Right forelimb (tissue), 1 donor: ENCODE measurements around the gene LRBA.
"Not testable (repeated sequence)": the region's sequence is repeated elsewhere in the genome, so short reads cannot be mapped to it uniquely, and the experiment has no call there.

Source experiments
- DNase-seq: peaks from one replicate; pipeline ENCODE4 v3.0.0-alpha.2; 2018

LRBA gene

DNA sequence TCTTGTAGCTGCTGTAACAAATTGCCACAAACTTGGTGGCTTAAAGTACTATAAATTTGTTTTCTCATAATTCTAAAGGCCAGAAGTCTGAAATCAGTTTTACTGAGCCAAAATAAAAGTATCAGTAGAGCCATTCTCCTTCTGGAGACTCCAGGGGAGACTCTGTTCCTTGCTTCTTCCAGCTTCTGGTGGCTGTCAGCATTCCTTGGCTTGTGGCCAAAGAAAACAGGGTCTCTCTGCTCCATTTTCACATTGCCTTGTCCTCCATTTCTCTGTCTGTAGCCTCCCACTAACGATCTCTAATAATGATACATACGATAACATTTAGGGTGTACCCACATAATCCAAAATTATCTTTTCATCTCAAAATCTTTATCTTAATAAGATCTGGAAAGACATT is 232.8 kb downstream of the LRBA start:
- DNase-seq, result no peak

DNA sequence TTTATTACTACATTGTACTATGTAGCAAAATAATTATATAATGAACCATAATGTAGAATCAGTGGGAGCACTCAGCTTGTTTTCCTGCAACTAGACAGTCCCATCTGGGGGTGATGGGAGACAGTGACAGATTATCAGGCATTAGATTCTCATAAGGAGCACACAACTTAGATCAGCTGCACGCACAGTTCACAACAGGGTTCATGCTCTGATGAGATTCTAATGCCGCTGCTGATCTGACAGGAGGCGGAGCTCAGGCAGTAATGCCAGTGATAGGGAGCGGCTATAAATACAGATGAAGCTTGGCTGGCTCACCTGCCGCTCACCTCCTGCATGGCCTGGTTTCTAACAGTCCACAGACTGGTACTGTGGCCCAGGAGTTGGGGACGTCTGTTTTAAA is 233.9 kb downstream of the LRBA start:
- DNase-seq, result no peak

DNA sequence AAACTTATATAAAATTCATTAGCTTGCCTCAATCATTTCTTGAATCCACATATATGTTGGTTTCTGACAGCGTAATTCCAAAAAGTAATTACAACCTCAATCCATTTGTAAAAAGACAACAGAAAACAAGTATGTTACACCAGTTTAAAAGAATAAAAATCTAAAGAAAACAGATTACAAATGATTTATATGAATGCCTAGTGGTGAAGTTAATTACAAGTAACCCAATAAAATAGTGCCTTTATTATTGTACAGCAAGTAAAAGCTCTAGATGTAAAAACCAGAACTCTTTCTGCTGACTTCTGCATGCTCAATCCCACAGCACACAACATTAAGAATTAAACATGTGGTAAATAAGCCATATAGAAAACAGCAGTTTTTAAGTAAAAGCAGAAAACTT is 235.4 kb downstream of the LRBA start:
- no peak for DNase-seq

DNA sequence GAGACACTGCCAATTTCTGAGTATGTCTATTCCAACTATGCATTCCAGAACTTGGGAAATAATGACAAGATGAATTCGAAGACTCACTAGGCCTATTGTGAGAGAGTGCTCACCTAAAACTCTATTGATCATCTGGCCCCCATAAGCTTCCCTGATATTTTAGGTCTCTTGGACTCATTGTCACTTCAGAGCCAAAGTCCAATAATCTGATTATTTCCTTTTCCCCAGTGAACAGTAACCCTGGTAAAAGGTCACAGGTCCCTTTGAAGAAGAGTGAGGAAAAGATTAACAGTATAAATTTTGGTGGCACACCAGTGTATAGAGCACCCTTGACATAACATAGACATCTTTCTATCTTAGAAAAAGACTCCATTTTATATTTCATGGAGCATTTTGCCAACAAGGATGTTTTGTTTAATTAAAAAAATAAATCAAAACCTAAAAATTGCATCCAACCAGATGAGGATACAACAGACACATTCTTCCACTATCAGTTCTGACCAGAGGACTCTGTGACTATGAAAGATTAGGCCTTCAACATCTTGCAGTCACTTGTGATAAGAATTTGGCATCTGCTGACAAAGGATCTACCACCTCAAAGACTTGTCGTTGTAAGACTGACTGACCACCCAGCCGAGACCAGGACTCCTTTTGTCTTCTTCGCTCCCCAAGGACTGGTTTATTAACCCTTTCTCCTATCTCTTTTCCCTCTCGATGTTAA is 241.2 kb downstream of the LRBA start:
- DNase-seq, result no peak

DNA sequence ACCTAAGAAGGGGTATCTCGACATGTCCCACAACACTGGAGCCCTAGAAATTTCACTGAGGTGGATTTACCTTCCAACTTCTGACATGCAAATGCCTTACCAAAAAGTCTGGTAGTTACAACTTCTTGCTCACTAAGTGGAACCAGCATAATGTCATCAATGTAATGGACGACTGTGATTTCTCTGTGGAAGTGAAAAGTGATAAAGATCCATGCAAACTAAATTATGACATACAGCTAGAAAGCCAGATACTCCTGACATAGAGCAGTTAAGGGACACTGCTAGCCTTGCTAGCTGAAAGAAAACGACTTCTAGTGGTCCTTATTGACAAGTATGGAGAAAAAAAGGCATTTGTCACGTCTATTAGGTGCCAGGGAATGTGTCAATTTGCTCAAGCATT is 242.1 kb downstream of the LRBA start:
- DNase-seq, result no peak

DNA sequence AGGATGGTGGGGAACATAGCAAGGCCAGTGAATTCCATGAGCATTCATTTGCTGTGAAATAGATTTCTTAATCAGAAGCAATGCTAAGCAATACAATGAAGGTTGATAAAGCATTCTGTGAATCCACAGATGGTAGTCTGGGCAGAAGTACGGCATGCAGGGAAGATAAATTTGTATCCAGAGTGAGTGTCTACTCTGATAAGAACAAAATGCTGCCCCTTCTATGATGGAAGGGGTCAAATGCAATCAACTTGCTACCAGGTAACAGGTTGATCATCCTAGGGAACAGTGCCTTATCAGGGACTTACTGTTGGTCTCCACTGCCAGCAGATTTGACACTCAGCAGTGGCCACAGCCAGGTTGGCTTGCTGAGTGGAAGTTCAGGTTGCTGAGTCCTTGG is 243.7 kb downstream of the LRBA start:
- no peak for DNase-seq

DNA sequence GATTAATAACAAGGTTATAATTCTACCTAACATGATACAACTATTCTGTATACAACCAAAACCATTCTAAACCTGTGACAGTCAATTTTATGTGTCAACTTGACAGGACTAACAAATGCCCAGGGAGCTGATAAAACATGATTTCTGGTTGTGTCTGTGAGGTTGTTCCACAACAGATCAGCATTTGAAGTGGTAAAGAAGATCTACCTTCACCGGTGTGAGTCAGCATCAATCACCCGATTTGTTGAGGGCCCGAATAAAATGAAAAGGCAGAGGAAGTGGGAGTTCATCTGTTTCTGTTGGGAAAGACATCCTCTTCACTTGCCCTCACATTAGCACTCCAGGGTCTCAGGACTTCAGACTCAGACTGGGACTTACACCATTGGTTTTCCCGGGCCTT is 245.2 kb downstream of the LRBA start:
- no peak for DNase-seq

DNA sequence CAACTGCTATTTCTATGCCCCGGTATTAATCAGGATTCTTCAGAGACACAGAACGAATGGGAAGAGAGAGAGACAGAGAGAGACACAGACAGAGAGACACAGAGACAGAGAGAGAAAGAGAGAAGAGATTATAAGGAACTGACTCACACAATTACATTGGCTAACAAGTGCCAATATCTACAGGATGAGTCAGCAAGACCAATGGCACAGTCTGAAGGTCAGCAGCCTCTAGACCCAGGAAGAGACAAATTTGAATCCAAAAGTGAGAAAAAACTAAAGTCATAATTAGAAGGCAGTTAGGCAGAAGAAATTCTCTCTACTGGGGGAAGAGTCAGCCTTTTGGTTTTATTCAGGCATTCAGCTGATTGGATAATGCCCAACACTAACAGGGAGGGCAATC is 245.8 kb downstream of the LRBA start:
- no peak for DNase-seq

DNA sequence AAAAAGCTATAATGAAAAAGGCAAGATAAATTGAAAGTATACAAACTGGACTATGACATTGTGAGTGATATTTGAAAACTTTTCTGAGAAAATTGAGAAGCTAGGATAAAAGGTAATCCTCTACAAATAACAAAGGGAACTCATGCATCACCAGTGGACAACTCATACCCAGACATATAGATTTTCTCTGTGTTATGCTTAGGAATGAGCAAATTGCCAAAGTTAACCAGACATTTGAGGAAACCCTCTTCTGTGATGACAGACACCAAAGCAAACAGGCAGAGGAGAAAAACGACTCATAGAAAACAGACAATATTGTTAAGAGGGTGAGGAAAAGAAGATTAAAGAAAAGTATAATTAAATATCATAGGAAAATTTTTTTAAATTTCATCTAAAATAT is 246.6 kb downstream of the LRBA start:
- DNase-seq, result no peak

DNA sequence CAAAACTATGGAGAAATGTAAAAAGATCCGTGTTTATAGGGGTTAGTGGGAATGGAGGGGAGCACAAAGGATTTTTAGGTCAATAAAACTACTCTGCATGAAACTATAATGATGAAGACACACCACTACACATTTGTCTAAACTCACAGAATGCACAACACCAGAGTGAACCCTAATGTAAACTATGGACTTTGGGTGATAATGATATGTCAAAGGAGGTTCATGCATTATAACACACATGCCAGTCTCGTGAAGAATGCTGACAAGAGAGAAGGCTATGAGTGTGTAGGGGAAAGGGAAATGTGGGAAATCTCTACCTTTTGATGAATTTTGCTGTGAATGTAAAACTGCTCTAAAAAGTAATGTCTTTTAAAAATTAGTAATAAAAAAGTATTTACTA is 249.9 kb downstream of the LRBA start:
- no peak for DNase-seq

DNA sequence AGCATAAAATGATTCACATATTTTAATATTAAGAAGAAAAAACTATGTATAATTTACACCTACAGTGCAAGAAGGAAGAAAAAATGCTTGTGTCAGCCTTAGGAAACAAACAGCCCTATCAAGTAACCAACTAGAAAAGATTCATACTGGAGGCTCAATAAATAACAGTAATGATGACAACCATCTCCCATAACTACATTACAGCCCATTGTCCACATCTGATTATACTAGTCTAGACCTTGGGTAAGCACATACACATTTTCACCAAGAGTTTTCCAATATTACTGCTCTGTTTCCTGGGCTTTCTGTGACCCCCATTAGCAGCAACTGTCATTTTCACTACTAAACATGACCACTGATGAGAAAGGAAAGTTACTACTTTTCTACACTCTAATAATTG is 263.4 kb downstream of the LRBA start:
- no peak for DNase-seq

DNA sequence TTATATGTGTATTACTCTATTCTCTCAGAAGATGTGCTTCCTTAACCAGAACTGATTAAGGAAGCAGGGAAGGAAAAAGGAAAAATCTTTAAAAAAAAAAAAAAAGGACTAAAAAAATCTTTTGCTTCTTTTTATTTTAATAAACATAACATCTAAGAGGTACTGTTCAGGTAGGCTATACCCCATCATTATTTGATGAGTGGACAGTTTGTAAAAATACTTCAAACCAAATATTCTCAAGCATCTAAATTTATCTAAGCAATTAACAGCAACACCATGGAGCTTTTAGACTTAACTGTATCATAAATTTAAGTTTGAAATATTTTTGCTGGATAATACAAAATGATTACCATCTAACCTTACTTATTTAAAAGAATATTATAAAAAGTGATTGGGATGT is 264.3 kb downstream of the LRBA start:
- no peak for DNase-seq

DNA sequence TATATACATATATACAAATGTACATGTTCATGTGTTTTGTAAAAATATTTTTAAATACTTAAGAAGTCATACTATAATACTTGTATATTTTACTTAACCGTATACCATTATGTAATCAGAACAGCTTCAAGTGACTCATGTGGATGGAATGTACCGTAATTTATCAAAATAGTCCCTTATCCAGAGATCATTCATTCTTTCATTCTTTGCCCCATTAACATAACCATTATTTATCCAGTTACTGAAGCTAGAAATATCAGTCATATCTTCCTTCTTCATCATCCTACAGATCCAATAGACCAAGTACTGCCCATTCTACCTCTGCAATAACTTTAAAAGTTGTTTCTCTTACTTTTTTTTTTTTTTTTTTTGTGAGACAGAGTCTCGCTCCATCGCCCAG is 268.9 kb downstream of the LRBA start:
- DNase-seq, result no peak

DNA sequence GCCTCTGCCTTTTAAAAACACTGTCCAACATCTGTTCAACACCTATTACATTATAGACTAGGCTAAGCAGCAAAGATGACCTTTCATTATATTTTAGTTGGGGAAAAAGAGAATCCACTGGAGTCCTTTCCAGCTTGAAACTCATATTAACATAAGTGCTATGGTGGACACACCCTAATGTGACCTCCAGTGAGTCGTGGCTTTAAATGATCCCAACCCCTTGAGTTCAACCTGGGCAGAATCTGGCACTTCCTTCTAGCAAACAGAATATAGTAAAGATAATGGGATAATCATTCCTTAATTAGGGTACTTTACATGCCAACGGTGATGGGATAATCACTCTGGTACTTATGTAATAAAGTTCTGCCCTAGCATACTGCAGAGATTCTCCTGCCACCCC is 270.5 kb downstream of the LRBA start:
- no peak for DNase-seq

DNA sequence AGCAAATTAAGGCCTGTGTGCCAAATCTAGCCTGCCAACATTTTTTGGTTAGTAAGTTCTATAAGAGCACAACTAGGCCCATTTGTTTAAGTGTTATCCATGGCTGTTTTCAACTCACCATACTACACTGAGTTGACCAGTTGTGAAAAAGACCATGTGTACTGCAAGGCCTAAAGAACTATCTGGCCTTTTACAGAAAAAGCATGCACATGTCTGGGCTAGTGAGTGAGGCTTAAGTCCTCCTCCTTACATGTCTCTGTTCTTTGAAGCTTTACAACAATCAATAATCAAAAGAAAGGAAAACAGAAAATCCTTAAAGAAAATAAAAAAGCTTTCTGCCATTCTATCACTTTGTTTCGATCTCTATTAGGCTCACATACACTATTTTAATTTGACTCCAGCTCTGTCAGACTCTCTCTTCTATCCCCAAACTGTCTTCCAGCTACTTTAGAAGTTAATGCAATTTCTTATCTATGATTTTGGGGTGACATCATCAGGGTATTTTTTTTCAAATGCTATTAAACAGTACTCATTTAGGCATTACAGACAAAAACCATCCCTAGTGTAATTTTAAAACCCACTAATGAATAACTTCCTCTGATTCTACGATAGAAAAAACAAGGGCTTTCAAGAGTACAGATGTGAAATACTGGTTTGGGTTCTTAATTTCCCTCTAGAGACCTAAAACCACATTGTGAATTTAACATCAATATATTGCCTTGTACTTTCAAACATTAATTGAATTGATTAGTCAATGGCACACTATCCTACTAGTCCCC is 271.3 kb downstream of the LRBA start:
- DNase-seq, result no peak

DNA sequence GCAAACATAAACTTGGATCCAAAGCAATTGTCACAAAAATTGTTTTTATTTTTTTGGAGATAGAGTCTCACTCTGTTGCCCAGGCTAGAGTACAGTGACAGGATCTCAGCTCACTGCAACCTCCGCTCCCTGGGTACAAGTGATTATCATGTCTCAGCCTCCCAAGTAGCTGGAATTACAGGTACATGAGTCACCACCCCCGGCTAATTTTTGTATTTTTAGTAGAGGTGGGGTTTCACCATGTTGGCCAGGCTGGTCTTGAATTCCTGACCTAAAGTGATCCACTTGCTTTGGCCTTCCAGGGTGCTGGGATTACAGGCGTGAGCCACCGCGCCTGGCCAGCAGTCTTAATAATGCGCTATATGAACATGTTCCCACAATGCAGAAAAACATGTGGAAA is 272.2 kb downstream of the LRBA start:
- not testable (repeated sequence) for DNase-seq

DNA sequence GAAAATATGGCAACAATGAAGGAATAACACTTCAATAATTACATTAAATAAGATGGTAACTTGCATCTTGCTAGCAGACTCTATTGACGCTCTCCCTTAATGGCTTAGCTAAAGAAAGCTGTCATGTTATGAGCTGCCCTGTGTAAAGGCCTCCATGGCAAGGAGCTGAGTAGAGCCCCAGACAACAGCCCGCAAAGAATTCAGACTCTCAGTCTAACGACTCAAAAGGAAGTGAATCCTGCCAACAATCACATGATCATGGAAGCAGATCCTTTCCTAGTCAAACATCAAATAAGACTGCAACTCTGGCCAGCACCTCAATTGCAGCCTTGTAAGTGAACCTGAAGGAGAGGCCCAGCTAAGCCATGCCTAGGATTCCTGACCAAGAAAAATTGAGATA is 275.5 kb downstream of the LRBA start:
- DNase-seq, result no peak

DNA sequence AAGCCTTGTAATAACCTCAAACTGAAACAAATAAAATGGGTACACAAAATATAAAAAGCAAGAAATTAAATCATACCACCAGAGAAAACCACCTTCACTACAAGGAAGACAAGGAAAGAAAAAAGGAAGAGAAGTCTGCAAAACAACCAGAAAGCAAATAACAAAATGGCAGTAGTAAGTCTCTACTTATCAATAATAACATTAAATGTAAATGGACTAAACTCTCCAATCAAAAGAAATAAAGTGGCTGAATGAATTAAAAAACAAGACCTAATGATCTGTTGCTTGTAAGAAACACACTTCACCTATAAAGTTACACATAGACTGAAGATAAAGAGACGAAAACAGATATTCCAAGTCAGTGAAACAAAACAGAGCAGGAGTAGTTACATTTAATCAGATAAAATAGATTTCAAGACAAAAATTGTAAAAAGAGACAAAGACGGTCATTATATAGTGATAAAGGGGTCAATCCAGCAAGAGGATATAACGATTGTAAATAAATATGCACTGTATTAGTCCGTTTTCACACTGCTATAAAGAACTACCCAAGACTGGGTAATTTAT is 289.0 kb downstream of the LRBA start:
- DNase-seq, result no peak

DNA sequence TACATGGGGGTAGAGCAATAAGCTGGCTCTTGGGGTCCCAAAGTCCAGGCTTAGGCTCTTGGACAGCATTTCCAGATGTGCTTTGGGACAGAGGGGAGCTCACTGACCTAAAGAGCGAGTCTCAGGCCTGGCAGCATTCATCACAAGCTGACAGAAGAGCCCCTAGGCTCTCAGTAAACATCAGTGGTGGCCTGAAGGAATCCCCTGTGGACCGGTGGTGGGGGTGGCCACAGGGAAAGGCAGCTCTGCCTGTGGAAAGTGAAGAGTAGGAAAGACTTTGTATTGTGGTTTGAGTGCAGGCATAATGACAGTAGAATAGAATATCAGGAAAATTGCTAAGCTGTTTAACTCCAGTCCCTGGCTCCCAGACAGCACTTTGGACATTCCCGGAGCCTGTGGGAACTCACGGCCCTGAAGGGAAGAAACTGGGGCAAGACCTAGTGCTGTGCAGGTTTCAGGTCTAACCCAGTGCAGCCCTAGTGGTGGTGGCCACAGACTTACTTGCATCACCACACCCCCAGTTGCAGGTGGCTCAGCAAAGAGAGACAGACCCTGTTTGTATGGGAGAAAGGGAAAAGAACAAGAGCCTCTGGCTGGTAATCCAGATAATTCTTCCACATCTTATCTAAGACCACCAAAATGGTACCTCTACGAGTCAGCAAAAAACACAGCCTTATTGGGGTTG is 291.2 kb downstream of the LRBA start:
- DNase-seq, result no peak

DNA sequence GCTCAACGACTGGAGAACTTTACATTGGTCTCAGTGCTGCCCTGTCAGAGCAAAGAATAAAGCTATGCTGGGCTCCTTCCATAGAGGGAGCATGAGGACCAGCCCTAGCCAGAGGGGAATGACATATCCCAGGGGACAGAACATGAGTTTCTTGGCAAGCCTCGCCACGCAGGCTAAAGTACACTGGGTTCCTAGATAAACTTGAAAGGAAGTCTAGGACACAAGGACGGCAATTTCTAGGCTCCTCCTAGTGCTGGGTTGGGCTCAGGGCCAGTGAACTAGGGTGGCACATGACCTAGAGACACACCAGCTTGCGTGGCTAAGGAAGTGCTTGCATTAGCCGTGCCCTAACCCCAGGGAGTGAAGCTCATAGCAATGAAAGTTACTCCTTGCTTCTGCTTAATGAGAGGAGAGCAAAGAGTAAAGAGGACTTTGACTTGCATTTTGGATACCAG is 292.1 kb downstream of the LRBA start:
- DNase-seq, result no peak

DNA sequence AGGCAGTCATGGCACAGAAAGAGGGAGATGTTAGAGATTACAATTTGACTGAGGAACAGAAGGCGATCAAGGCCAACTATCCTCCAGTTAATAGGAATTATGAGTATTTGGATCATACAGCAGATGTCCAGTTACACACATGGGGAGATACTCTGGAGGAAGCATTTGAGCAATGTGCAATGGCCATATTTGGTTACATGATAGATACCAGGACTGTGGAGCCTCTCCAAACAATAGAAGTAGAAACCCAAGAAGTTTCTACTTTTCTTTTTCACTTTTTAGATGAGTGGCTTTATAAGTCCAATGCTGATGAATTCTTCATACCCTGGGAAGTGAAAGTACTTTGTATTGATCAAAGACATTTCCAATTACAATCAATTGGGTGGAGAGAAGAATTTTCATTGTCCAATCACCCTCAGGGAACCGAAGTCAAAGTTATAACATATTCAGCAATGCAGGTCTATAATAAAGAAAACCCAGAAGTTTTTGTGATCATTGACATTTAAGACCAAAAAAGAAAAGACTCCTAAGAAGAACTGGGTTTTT is 294.0 kb downstream of the LRBA start:
- DNase-seq, result no peak

DNA sequence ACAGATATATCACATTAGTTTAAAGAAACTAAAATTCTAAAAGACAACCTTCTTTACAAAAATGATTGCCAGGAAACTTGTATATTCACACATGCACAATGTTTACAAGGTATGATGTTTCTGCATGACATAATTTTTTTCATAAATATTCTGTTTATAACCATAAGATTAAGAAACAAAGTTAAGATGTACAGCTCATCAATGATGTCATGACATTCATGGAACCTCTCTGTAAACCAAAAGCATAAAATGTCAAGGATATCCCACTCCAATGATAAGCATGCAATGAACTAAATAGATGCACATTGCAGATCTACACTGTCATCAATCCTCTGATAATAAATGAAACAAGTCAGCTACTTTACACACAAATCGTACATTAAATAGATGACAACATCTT is 297.1 kb downstream of the LRBA start:
- no peak for DNase-seq
